IPS-NIHi11 (cell line): Measurements from ENCODE around the gene LGALS14.

ENCODE experiments used
- DNase-seq: peaks from one replicate; pipeline ENCODE4 v3.0.0; 2012; ENCODE audit warnings: mixed read lengths, low spot score

LGALS14 gene

DNA sequence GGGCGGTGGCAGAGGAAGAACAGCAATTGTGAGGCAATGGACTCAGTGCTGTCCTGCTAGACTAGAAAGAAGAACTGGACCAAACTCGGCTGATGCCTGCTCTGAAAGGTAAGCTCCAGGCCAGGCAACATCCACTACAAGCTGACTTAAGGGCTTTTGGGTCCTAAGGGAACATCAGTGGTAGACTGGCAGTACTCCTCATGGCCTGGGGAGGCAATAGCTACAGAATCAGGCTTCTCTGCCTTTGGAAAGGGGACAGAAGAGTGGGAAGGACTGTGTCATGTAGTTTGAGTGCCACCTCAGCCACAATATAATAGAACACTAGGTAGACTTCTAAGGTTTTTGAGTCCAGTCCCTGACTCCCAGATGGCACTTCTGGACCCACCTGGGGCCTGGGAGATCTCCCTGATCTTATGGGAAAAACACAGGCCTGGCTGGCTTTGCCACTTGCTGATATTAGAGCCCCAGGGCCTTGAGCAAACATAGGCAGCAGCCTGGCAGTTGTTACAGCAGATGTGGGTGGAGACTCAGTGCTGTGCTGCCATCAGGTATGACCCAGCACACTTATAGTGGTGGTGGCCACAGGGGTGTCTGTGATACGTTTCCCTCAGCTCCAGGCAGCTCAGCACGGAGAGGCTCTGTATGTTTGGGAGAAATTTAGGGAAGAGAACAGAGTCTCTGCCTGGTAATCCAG, 42.7 kb downstream of the LGALS14 start:
- peak; percentile 11 for DNase-seq

DNA sequence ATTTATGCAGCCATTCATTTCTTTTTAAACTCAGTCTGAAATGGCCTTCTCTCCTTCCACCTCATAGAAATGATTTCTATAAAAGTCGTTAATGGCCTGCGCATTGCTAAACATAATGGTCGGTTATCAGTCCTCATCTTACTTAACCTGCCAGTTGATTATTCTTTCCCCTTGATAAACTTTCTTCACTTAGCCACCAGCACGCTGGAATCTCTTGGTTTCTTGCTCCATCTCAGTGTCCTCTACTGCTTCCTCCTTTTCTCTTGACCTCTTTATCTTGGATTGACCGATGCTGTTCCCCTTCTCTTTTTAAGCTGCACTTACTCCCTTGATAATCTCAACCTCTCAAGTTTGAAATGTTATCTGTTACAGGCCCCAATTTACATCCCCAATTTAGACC, 45.7 kb downstream of the LGALS14 start:
- no peak for DNase-seq

DNA sequence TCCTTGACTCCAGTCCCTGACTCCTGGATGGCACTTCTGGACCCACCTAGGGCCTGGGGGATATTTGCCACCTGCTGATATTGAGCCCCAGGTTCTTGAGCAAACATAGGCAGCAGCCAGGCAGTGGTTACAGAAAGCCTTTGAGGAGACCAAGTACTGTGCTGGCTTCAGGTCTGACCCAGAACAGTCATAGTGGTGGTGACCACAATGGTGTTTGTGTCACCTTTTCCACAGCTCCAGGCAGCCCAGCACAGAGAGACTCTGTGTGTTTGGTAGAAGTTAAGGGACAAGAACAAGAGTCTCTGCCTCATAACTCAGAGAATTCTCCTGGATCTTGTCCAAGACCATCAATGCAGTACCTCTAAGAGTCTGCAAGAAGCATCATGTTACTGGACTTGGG, 48.1 kb downstream of the LGALS14 start:
- no peak for DNase-seq

DNA sequence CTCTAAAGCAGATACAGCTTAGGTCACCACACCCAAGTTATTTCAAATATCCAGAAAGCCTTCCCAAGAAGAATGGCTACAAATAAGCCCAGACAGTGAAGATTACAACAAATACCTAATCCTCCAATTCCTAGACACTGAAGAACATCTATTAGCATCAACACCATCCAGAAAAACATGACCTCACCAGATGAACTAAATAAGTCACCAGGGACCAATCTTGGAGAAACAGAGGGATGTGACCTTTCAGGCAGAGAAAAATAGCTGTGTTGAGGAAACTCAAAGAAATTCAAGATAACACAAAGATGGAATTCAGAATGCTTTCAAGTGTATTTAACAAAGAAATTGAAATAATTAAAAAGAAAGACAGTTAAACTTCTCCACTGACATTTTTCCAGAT, 48.5 kb downstream of the LGALS14 start:
- DNase-seq = no peak

DNA sequence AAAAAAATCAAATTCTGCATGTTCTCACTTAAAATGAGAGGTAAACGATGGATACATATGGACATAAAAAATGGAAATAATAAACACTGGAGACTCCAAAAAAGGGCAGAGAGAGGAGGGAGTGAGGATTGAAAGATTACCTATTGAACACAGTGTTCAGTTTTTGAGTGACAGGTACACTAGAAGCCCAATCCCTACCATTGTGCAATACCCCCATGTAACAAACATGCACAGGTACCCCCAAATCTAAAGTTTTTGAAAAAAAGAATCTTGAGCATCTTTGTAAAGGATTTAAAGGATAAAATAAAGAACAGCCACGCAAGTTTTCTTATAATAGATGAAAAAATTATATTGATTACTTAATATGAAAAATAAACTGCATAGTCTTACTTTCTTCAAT, 50.3 kb downstream of the LGALS14 start:
- no peak for DNase-seq

DNA sequence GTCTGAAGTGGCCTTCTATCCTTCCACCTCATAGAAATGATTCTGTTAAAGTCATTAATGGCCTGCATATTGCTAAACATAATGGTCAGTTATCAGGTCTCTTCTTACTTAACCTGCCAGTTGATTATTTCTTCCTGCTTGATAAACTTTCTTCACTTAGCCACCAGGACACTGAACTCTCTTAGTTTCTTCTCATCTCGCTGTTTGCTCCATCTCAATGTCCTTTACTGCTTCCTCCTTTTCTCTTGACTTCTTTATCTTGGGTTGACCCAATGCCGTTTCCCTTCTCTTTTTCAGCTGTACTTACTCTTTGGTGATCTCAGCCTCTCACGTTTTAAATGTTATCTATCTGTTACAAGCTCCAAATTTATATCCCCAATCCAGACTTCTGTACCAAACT, 50.7 kb downstream of the LGALS14 start:
- no peak for DNase-seq
